ENCODE results near the gene FOXL1.

GRCh38 chr16:86628614-86629013 lies 50.3 kb downstream of the FOXL1 start:
- TF ChIP-seq POLR2A (IDR thresholded peaks at IDR 0.05) (no peak), POLR2AphosphoS5 (IDR thresholded peaks at IDR 0.05) (no peak)
